ENCODE data around the gene LRBA.

The LRBA gene

GRCh38 chr4:150822407-150822806 is 192.7 kb downstream of the LRBA start:
- H3K4me1 ChIP-seq (ENCODE audit: control insufficient read depth in 1 of 2, insufficient read depth in 2 of 2, low read length in 2 of 2), result peaks cover 8 to 15% of the 10 kb centered on the region in 2 donors
- H3K36me3 ChIP-seq (ENCODE audit: control insufficient read depth in 1 of 2, insufficient read depth in 2 of 2, low read length in 2 of 2), result peaks cover 0 to 4% of the 10 kb centered on the region in 2 donors
- H3K27me3 ChIP-seq (ENCODE audit: control insufficient read depth in 1 of 2, insufficient read depth in 2 of 2, low read length in 2 of 2), result no peaks in the 10 kb centered on the region
- no peak overlapping the region for H3K27ac ChIP-seq (ENCODE audit: low read depth, low read length)
- no peak overlapping the region for H3K9ac ChIP-seq (ENCODE audit: low read depth in 1 of 2, low read length in 2 of 2)
- no peak overlapping the region for H3K4me3 ChIP-seq (ENCODE audit: low read depth in 1 of 2, low read length in 2 of 2)
- H3K9me3 ChIP-seq (ENCODE audit: control insufficient read depth in 1 of 2, low read length in 2 of 2), result no peaks in the 10 kb centered on the region

- H3K27me3 ChIP-seq (ENCODE audit: control insufficient read depth in 1 of 2, insufficient read depth in 2 of 2, low read length in 2 of 2), result no peaks in the 10 kb centered on the region
- H3K27ac ChIP-seq (ENCODE audit: low read depth, low read length), result no peak overlapping the region
- no peak overlapping the region for H3K9ac ChIP-seq (ENCODE audit: low read depth in 1 of 2, low read length in 2 of 2)
- H3K4me1 ChIP-seq (ENCODE audit: control insufficient read depth in 1 of 2, insufficient read depth in 2 of 2, low read length in 2 of 2), result peaks cover 2 to 12% of the 10 kb centered on the region in 2 donors
- no peak overlapping the region for H3K4me3 ChIP-seq (ENCODE audit: low read depth in 1 of 2, low read length in 2 of 2)
- H3K9me3 ChIP-seq (ENCODE audit: control insufficient read depth in 1 of 2, low read length in 2 of 2), result peaks cover 0 to 4% of the 10 kb centered on the region in 2 donors
- H3K36me3 ChIP-seq (ENCODE audit: control insufficient read depth in 1 of 2, insufficient read depth in 2 of 2, low read length in 2 of 2), result peaks cover 4 to 9% of the 10 kb centered on the region in 2 donors
Measured at GRCh38 chr4:150821641-150822040, 193.4 kb downstream of the LRBA start.

- no peak overlapping the region for H3K9ac ChIP-seq (ENCODE audit: low read depth in 1 of 2, low read length in 2 of 2)
Measured at GRCh38 chr4:150820409-150820808, 194.7 kb downstream of the LRBA start.

GRCh38 chr4:150818661-150819060 is 196.4 kb downstream of the LRBA start:
- Histone ChIP-seq H3K36me3 (ENCODE audit: control insufficient read depth in 1 of 2, insufficient read depth in 2 of 2, low read length in 2 of 2) (peaks cover 4 to 10% of the 10 kb centered on the region in 2 donors), H3K9ac (ENCODE audit: low read depth in 1 of 2, low read length in 2 of 2) (no peak overlapping the region), H3K4me3 (ENCODE audit: low read depth in 1 of 2, low read length in 2 of 2) (no peak overlapping the region), H3K27me3 (ENCODE audit: control insufficient read depth in 1 of 2, insufficient read depth in 2 of 2, low read length in 2 of 2) (no peaks in the 10 kb centered on the region), H3K4me1 (ENCODE audit: control insufficient read depth in 1 of 2, insufficient read depth in 2 of 2, low read length in 2 of 2) (no peaks in the 10 kb centered on the region), H3K27ac (ENCODE audit: low read depth, low read length) (no peak overlapping the region), H3K9me3 (ENCODE audit: control insufficient read depth in 1 of 2, low read length in 2 of 2) (peaks cover 0 to 4% of the 10 kb centered on the region in 2 donors)

More at GRCh38 chr4:150820409-150820808, 194.7 kb downstream of the LRBA start:
- Histone ChIP-seq H3K36me3 (ENCODE audit: control insufficient read depth in 1 of 2, insufficient read depth in 2 of 2, low read length in 2 of 2) (peaks cover 4 to 10% of the 10 kb centered on the region in 2 donors), H3K27me3 (ENCODE audit: control insufficient read depth in 1 of 2, insufficient read depth in 2 of 2, low read length in 2 of 2) (no peaks in the 10 kb centered on the region), H3K9me3 (ENCODE audit: control insufficient read depth in 1 of 2, low read length in 2 of 2) (peaks cover 0 to 4% of the 10 kb centered on the region in 2 donors), H3K4me1 (ENCODE audit: control insufficient read depth in 1 of 2, insufficient read depth in 2 of 2, low read length in 2 of 2) (no peaks in the 10 kb centered on the region), H3K27ac (ENCODE audit: low read depth, low read length) (no peak overlapping the region), H3K4me3 (ENCODE audit: low read depth in 1 of 2, low read length in 2 of 2) (no peak overlapping the region)

- H3K9ac ChIP-seq (ENCODE audit: low read depth in 1 of 2, low read length in 2 of 2), result no peak overlapping the region
- H3K9me3 ChIP-seq (ENCODE audit: control insufficient read depth in 1 of 2, low read length in 2 of 2), result peaks cover 0 to 4% of the 10 kb centered on the region in 2 donors
- no peaks in the 10 kb centered on the region for H3K27me3 ChIP-seq (ENCODE audit: control insufficient read depth in 1 of 2, insufficient read depth in 2 of 2, low read length in 2 of 2)
- no peaks in the 10 kb centered on the region for H3K4me1 ChIP-seq (ENCODE audit: control insufficient read depth in 1 of 2, insufficient read depth in 2 of 2, low read length in 2 of 2)
- H3K27ac ChIP-seq (ENCODE audit: low read depth, low read length), result no peak overlapping the region
- H3K4me3 ChIP-seq (ENCODE audit: low read depth in 1 of 2, low read length in 2 of 2), result no peak overlapping the region
- peaks cover 4 to 10% of the 10 kb centered on the region in 2 donors for H3K36me3 ChIP-seq (ENCODE audit: control insufficient read depth in 1 of 2, insufficient read depth in 2 of 2, low read length in 2 of 2)
Measured at GRCh38 chr4:150817804-150818528, 197.1 kb downstream of the LRBA start.

- H3K4me1 ChIP-seq (ENCODE audit: control insufficient read depth in 1 of 2, insufficient read depth in 2 of 2, low read length in 2 of 2), result no peaks in the 10 kb centered on the region
- no peak overlapping the region for H3K27ac ChIP-seq (ENCODE audit: low read depth, low read length)
- H3K9ac ChIP-seq (ENCODE audit: low read depth in 1 of 2, low read length in 2 of 2), result no peak overlapping the region
- H3K9me3 ChIP-seq (ENCODE audit: control insufficient read depth in 1 of 2, low read length in 2 of 2), result peaks cover 0 to 4% of the 10 kb centered on the region in 2 donors
- H3K4me3 ChIP-seq (ENCODE audit: low read depth in 1 of 2, low read length in 2 of 2), result no peak overlapping the region
- H3K36me3 ChIP-seq (ENCODE audit: control insufficient read depth in 1 of 2, insufficient read depth in 2 of 2, low read length in 2 of 2), result peaks cover 4 to 10% of the 10 kb centered on the region in 2 donors
- H3K27me3 ChIP-seq (ENCODE audit: control insufficient read depth in 1 of 2, insufficient read depth in 2 of 2, low read length in 2 of 2), result no peaks in the 10 kb centered on the region
Measured at GRCh38 chr4:150817017-150817416, 198.1 kb downstream of the LRBA start.

GRCh38 chr4:150816491-150816890 is 198.6 kb downstream of the LRBA start:
- no peak overlapping the region for H3K27ac ChIP-seq (ENCODE audit: low read depth, low read length)
- no peaks in the 10 kb centered on the region for H3K4me1 ChIP-seq (ENCODE audit: control insufficient read depth in 1 of 2, insufficient read depth in 2 of 2, low read length in 2 of 2)
- H3K4me3 ChIP-seq (ENCODE audit: low read depth in 1 of 2, low read length in 2 of 2), result no peak overlapping the region
- peaks cover 4 to 10% of the 10 kb centered on the region in 2 donors for H3K36me3 ChIP-seq (ENCODE audit: control insufficient read depth in 1 of 2, insufficient read depth in 2 of 2, low read length in 2 of 2)
- H3K9me3 ChIP-seq (ENCODE audit: control insufficient read depth in 1 of 2, low read length in 2 of 2), result peaks cover 0 to 4% of the 10 kb centered on the region in 2 donors
- H3K27me3 ChIP-seq (ENCODE audit: control insufficient read depth in 1 of 2, insufficient read depth in 2 of 2, low read length in 2 of 2), result no peaks in the 10 kb centered on the region
- no peak overlapping the region for H3K9ac ChIP-seq (ENCODE audit: low read depth in 1 of 2, low read length in 2 of 2)

GRCh38 chr4:150814873-150815272 is 200.2 kb downstream of the LRBA start:
- no peaks in the 10 kb centered on the region for H3K27me3 ChIP-seq (ENCODE audit: control insufficient read depth in 1 of 2, insufficient read depth in 2 of 2, low read length in 2 of 2)
- no peak overlapping the region for H3K4me3 ChIP-seq (ENCODE audit: low read depth in 1 of 2, low read length in 2 of 2)
- H3K36me3 ChIP-seq (ENCODE audit: control insufficient read depth in 1 of 2, insufficient read depth in 2 of 2, low read length in 2 of 2), result peaks cover 4 to 10% of the 10 kb centered on the region in 2 donors
- no peak overlapping the region for H3K27ac ChIP-seq (ENCODE audit: low read depth, low read length)
- peaks cover 0 to 4% of the 10 kb centered on the region in 2 donors for H3K9me3 ChIP-seq (ENCODE audit: control insufficient read depth in 1 of 2, low read length in 2 of 2)
- no peaks in the 10 kb centered on the region for H3K4me1 ChIP-seq (ENCODE audit: control insufficient read depth in 1 of 2, insufficient read depth in 2 of 2, low read length in 2 of 2)
- H3K9ac ChIP-seq (ENCODE audit: low read depth in 1 of 2, low read length in 2 of 2), result no peak overlapping the region

- H3K4me1 ChIP-seq (ENCODE audit: control insufficient read depth in 1 of 2, insufficient read depth in 2 of 2, low read length in 2 of 2), result no peaks in the 10 kb centered on the region
- H3K27me3 ChIP-seq (ENCODE audit: control insufficient read depth in 1 of 2, insufficient read depth in 2 of 2, low read length in 2 of 2), result no peaks in the 10 kb centered on the region
- H3K27ac ChIP-seq (ENCODE audit: low read depth, low read length), result no peak overlapping the region
- H3K9me3 ChIP-seq (ENCODE audit: control insufficient read depth in 1 of 2, low read length in 2 of 2), result no peaks in the 10 kb centered on the region
- no peak overlapping the region for H3K9ac ChIP-seq (ENCODE audit: low read depth in 1 of 2, low read length in 2 of 2)
- H3K4me3 ChIP-seq (ENCODE audit: low read depth in 1 of 2, low read length in 2 of 2), result no peak overlapping the region
- H3K36me3 ChIP-seq (ENCODE audit: control insufficient read depth in 1 of 2, insufficient read depth in 2 of 2, low read length in 2 of 2), result peaks cover 0 to 12% of the 10 kb centered on the region in 2 donors
Measured at GRCh38 chr4:150805183-150806025, 209.7 kb downstream of the LRBA start.

GRCh38 chr4:150801833-150802232 is 213.3 kb downstream of the LRBA start:
- H3K9me3 ChIP-seq (ENCODE audit: control insufficient read depth in 1 of 2, low read length in 2 of 2), result no peaks in the 10 kb centered on the region
- H3K4me3 ChIP-seq (ENCODE audit: low read depth in 1 of 2, low read length in 2 of 2), result no peak overlapping the region
- H3K36me3 ChIP-seq (ENCODE audit: control insufficient read depth in 1 of 2, insufficient read depth in 2 of 2, low read length in 2 of 2), result peaks cover 0 to 8% of the 10 kb centered on the region in 2 donors
- no peak overlapping the region for H3K9ac ChIP-seq (ENCODE audit: low read depth in 1 of 2, low read length in 2 of 2)
- H3K4me1 ChIP-seq (ENCODE audit: control insufficient read depth in 1 of 2, insufficient read depth in 2 of 2, low read length in 2 of 2), result no peaks in the 10 kb centered on the region
- no peak overlapping the region for H3K27ac ChIP-seq (ENCODE audit: low read depth, low read length)
- H3K27me3 ChIP-seq (ENCODE audit: control insufficient read depth in 1 of 2, insufficient read depth in 2 of 2, low read length in 2 of 2), result no peaks in the 10 kb centered on the region

Data from duodenal mucosa (tissue), 2 donors.